ENCODE results near the gene MRPS2.

Gene MRPS2

DNA sequence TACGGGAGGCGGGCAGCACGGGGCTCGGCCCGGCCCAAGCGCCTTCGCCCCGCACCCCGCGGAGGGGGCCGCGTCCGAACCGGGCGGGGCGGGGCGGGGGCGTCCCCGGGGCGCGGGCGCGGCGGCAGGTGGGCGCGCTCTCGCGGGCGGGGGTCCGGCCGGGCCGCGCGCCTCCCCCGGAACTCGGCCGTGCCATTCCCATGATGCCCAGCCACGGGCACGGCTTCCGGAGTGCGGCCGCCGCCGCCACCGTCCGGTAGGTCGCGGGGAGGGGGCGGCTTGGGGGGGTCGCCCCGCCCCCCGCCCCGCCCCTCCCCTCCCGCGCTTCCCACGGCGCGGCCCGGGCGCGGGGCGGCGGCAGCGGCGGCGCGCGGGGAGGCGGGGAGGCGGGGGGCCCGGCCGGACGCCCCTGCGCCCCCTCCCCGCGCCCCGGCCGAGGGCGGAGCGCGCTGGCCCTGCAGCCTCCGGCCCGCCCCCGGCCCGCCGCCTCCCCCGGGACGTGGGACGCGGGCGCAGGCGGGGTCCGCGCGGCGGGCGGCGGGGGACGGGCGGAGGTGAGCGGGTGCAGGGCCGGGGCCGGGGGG, 20.9 kb upstream of the MRPS2 start, which contains the start of gene PPP1R26:
Gene PPP1R26 (plus strand): TSS at position 314 of the 584 bp plus-strand sequence. CDS start 4,729 bp downstream, outside the sequence.
- peak within 1 kb of the TSS; percentile 84 for H3K4me3 Mint-ChIP-seq
- H3K4me1 Mint-ChIP-seq, result peaks cover 29% of the 10 kb centered on the region
- H3K36me3 Mint-ChIP-seq (ENCODE audit: low read depth), result peaks cover 9% of the 10 kb centered on the region
- peak; percentile 66 for DNase-seq
- H3K9me3 Mint-ChIP-seq, result no peaks in the 10 kb centered on the region
- H3K27ac Mint-ChIP-seq, result no peak within 1 kb of the TSS
- TF ChIP-seq CTCF (IDR thresholded peaks at IDR 0.05), result no peak
- no peaks in the 10 kb centered on the region for H3K27me3 Mint-ChIP-seq (ENCODE audit: low read depth, poor library complexity)

GRCh38 chr9:135480071-135480939, 20.2 kb upstream of the MRPS2 start:
- H3K27ac Mint-ChIP-seq, result no peak overlapping the region
- H3K4me3 Mint-ChIP-seq, result peak overlapping the region; percentile 78
- peaks cover 26% of the 10 kb centered on the region for H3K4me1 Mint-ChIP-seq
- peak; percentile 60 for DNase-seq
- H3K36me3 Mint-ChIP-seq (ENCODE audit: low read depth), result peaks cover 16% of the 10 kb centered on the region
- no peaks in the 10 kb centered on the region for H3K27me3 Mint-ChIP-seq (ENCODE audit: low read depth, poor library complexity)
- TF ChIP-seq CTCF (IDR thresholded peaks at IDR 0.05), result no peak
- no peaks in the 10 kb centered on the region for H3K9me3 Mint-ChIP-seq

DNA sequence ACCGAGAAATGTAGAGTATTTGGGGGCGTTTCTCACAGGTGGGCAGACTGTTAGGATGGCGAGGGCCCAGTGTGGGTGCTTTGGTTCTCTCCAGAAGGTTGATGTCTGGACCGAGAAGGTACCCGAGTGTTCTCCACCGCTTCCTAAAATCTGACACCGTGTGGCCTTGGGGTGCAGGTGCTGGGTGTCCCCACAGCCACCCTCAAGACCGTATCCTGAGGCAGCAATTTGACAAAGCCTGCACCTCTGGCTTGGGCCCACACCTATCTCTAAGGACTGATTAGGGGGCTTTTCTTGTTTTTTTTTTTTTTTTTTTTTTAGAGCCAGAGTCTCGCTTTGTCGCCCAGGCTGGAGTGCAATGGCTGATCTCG, 19.6 kb upstream of the MRPS2 start:
- Mint-ChIP-seq H3K27me3 (ENCODE audit: low read depth, poor library complexity) (no peaks in the 10 kb centered on the region), H3K36me3 (ENCODE audit: low read depth) (peaks cover 23% of the 10 kb centered on the region), H3K27ac (no peak overlapping the region), H3K4me1 (peaks cover 20% of the 10 kb centered on the region), H3K9me3 (no peaks in the 10 kb centered on the region), H3K4me3 (peak overlapping the region; percentile 78)
- DNase-seq, result no peak
- TF ChIP-seq CTCF (IDR thresholded peaks at IDR 0.05), result no peak

DNA sequence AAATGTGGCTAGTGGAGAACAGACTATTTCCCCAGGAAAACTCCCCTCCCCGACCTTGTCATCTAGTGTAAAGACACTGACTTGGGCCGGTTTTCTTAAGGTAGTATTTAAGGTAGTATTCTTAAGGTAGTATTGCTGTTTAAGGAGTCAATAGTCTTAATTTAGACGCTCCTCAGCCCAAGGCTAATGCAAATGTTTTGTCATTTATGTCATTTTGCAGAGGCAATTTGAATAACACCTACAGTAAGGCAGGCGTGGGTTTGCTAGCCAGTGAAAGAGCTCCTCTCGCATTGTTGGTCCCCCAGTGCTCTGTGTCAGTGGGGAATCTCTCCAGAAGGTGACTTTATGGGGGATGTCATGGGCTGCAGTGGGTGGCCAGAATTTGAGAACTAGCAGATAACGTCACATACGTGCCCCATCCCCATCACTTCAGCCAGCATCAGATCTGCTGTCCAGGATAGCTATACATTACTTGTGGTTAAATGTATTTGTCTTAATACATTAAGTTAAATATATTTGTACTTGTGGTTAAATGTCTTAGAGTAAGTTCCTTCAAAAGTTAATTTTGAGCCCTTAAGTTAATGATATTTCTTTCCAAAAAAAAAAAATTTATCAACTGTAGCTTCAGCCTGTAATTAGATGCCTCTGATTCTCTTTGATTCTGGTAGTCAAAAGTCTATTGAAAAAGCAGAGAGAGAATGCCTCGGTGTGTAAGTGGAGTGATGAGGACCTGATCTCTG, 18.3 kb upstream of the MRPS2 start:
- Mint-ChIP-seq H3K4me3 (peak overlapping the region; percentile 78), H3K9me3 (no peaks in the 10 kb centered on the region), H3K27ac (no peak overlapping the region), H3K4me1 (peaks cover 19% of the 10 kb centered on the region), H3K36me3 (ENCODE audit: low read depth) (peaks cover 27% of the 10 kb centered on the region), H3K27me3 (ENCODE audit: low read depth, poor library complexity) (no peaks in the 10 kb centered on the region)
- no peak for DNase-seq
- TF ChIP-seq CTCF (IDR thresholded peaks at IDR 0.05), result no peak

DNA sequence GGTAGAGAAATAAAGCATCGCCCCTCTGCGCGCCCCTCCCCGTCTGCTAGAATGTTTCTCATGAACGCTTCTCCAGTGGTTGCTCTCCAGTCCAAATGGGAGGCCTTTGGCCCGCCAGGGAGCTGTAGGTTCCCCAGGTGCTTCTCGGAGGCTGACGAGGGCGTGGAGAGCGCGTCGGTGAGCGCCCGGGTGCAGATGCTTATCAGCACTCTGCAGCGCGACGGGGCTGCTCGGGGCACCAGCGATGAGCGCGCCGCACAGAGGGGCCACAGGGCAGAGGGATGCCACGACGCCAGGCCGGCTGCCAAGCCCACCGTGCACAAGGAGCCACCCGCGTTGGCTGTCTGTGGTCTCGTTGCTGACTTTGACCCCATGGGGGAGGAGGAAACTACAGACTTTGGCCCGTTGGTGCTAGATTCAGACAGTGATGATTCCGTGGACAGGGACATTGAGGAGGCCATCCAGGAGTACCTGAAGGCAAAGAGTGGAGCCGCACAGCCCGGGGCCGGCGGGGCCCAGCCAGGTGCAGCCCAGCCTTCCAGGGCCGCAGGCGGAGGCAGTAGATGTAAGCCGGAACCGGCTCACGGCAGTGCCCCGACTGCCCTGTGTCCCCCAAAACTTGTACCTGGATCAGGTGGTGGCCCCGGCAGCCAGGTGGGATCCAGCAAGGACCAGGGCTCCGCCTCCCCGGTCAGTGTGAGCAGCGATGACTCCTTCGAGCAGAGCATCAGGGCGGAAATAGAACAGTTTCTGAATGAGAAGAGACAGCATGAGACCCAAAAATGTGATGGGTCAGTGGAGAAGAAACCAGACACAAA, 15.8 kb upstream of the MRPS2 start:
- Mint-ChIP-seq H3K4me3 (no peak overlapping the region), H3K36me3 (ENCODE audit: low read depth) (peaks cover 34% of the 10 kb centered on the region)

More for the DNA sequence above, 15.8 kb upstream of the MRPS2 start:
- peaks cover 12% of the 10 kb centered on the region for H3K4me1 Mint-ChIP-seq
- H3K9me3 Mint-ChIP-seq, result no peaks in the 10 kb centered on the region
- no peaks in the 10 kb centered on the region for H3K27me3 Mint-ChIP-seq (ENCODE audit: low read depth, poor library complexity)
- no peak for TF ChIP-seq CTCF (IDR thresholded peaks at IDR 0.05)
- no peak overlapping the region for H3K27ac Mint-ChIP-seq
- DNase-seq, result no peak

Measured in nephron progenitor cell (in vitro differentiated cells).